Stimulated activated CD4-positive, alpha-beta T cell treated with anti-CD3 and anti-CD28 coated beads, Interleukin-2, amount 100 ng/mL, for 4 hours (primary cell): ENCODE measurements around the gene EPOP.

Experiments used
- DNase-seq: peaks from one replicate; pipeline ENCODE4 v3.0.0-alpha.2; 2020; ENCODE audit warnings: low read depth

The EPOP gene

GRCh38 chr17:38674749-38675615 is at the start of gene EPOP:
Gene EPOP (minus strand): TSS chr17:38674957. CDS start chr17:38674495, 462 bp downstream.
- DNase-seq = peak; percentile 93

GRCh38 chr17:38721802-38722201 is 47.0 kb upstream of the EPOP start:
- DNase-seq = no peak

GRCh38 chr17:38720941-38721340 is 46.2 kb upstream of the EPOP start:
- DNase-seq = no peak

GRCh38 chr17:38719943-38720641 is 45.3 kb upstream of the EPOP start:
- no peak for DNase-seq

GRCh38 chr17:38719289-38719942 is 44.7 kb upstream of the EPOP start:
- DNase-seq = no peak

- no peak for DNase-seq
Measured at GRCh38 chr17:38717139-38717745, 42.5 kb upstream of the EPOP start.

- DNase-seq = no peak
Measured at GRCh38 chr17:38716368-38717005, 41.7 kb upstream of the EPOP start.

- DNase-seq = no peak
Measured at GRCh38 chr17:38715216-38715943, 40.6 kb upstream of the EPOP start.

GRCh38 chr17:38713456-38714075 is 38.8 kb upstream of the EPOP start:
- no peak for DNase-seq

GRCh38 chr17:38712593-38712992 is 37.8 kb upstream of the EPOP start:
- no peak for DNase-seq

- DNase-seq = no peak
Measured at GRCh38 chr17:38711792-38712571, 37.2 kb upstream of the EPOP start.

GRCh38 chr17:38710985-38711384 is 36.2 kb upstream of the EPOP start:
- no peak for DNase-seq

GRCh38 chr17:38710604-38710962 is 35.8 kb upstream of the EPOP start:
- DNase-seq = no peak

GRCh38 chr17:38709864-38710603 is 35.3 kb upstream of the EPOP start:
- DNase-seq = no peak

- no peak for DNase-seq
Measured at GRCh38 chr17:38709104-38709820, 34.5 kb upstream of the EPOP start.

GRCh38 chr17:38707678-38708351 is 33.1 kb upstream of the EPOP start:
- DNase-seq = no peak

- DNase-seq = peak; percentile 65
Measured at GRCh38 chr17:38706505-38707216, 31.9 kb upstream of the EPOP start.
